HepG2 (cell line): Measurements from ENCODE around the gene MTREX. TPM values are rescaled to one million over a fixed set of nuclear protein-coding genes. Genes with fewer than 3 reads are reported as not detected.

Source experiments
- ATAC-seq: fragments of 200-7000 bp; cut with Tn5 transposase; 3 replicates; pipeline ENCODE4 v1.9.1; 2020; ENCODE audit warnings: mild to moderate bottlenecking, moderate library complexity
- BruUV-seq: library from RNA; stranded (reverse); fragments of 400-500 nt; replicated peaks from 2 replicates; lab custom pipeline; 2021; lab: Mats Ljungman, UMichigan
- CTCF ChIA-PET: fragments of 300-600 bp; formaldehyde crosslinking; extraction: SDS; loops from one replicate; lab custom pipeline; 2021; ENCODE audit warnings: low total read pairs, inconsistent platforms, low intra/inter-chr PET ratio; lab: Yijun Ruan, JAX
- POLR2A ChIA-PET: fragments of 350-600 bp; sonication (Branson Sonifier 250); formaldehyde crosslinking; loops from one replicate; lab custom pipeline; 2020; ENCODE audit warnings: antibody characterized with exemption, inconsistent platforms; lab: Yijun Ruan, JAX
- DNase-seq: peaks from one replicate; pipeline ENCODE4 v3.0.0-alpha.2; 2015; ENCODE audit warnings: low spot score
- FAIRE-seq: peaks from 3 replicates; lab custom pipeline; 2011; peaks lifted over from hg19 to GRCh38; lab: Jason Lieb, UNC
- H2AFZ ChIP-seq: one replicate; pipeline ENCODE4 v1.6.1; 2011; ENCODE audit warnings: low read length, inconsistent platforms
- H3K27ac ChIP-seq: fragments of 300-600 bp; 3 replicates; pipeline ENCODE4 v1.8.0; 2011; ENCODE audit warnings: mixed run types, mild to moderate bottlenecking, mixed read lengths, low read length, inconsistent platforms; ENCODE audit not compliant: insufficient read depth; ENCODE audit errors: extremely low read length
- H3K27me3 ChIP-seq, 2 experiments: fragments of 200-600 bp in 1 of 2; 2 replicates in 1 of 2; 3 replicates in 1 of 2; pipeline versions ENCODE4 v1.6.0 to v1.8.0; 2011; ENCODE audit warnings: low read length in 2 of 2, mild to moderate bottlenecking in 2 of 2, moderate library complexity in 2 of 2, inconsistent platforms in 1 of 2; ENCODE audit not compliant: insufficient read depth in 2 of 2, control insufficient read depth in 1 of 2
- H3K36me3 ChIP-seq, 2 experiments: fragments of 200-600 bp in 1 of 2; replicated peaks in 1 of 2; 2 replicates in 1 of 2; 3 replicates in 1 of 2; pipeline versions ENCODE4 v1.5.1 to v1.8.0; 2011; ENCODE audit warnings: low read length in 2 of 2, inconsistent platforms in 1 of 2; ENCODE audit not compliant: insufficient read depth in 2 of 2, control insufficient read depth in 1 of 2
- H3K4me1 ChIP-seq: 2 replicates; pipeline ENCODE4 v1.5.1; 2012; ENCODE audit warnings: low read length, inconsistent platforms; ENCODE audit not compliant: insufficient read depth
- H3K4me2 ChIP-seq: 2 replicates; pipeline ENCODE4 v1.6.0; 2011; ENCODE audit warnings: low read depth, low read length, inconsistent platforms
- H3K4me3 ChIP-seq, 3 experiments: fragments of 200-600 bp in 1 of 3; sonication (generic), shearing (Covaris generic) in 1 of 3; replicated peaks in 1 of 3; 2 replicates each; pipeline ENCODE4 v1.5.1; 2011 to 2016; ENCODE audit warnings: low read length in 3 of 3, inconsistent platforms in 2 of 3, low read depth in 2 of 3, mild to moderate bottlenecking in 2 of 3, control low read depth in 1 of 3, mixed read lengths in 1 of 3; ENCODE audit not compliant: insufficient read depth in 1 of 3
- H3K79me2 ChIP-seq: one replicate; pipeline ENCODE4 v1.6.1; 2011; ENCODE audit warnings: low read length, inconsistent platforms; ENCODE audit not compliant: insufficient read depth
- H3K9ac ChIP-seq: 2 replicates; pipeline ENCODE4 v1.6.0; 2011; ENCODE audit warnings: mild to moderate bottlenecking, low read depth, low read length, inconsistent platforms; ENCODE audit not compliant: insufficient read depth
- H3K9me3 ChIP-seq: 2 replicates; pipeline ENCODE4 v1.5.1; 2012; ENCODE audit warnings: mild to moderate bottlenecking, low read length
- H4K20me1 ChIP-seq: 2 replicates; pipeline ENCODE4 v1.6.0; 2011; ENCODE audit warnings: inconsistent platforms, mild to moderate bottlenecking, low read length, moderate library complexity; ENCODE audit not compliant: insufficient read depth
- HINFP ChIP-seq: sonication (generic); formaldehyde crosslinking; IDR thresholded peaks from 2 replicates; pipeline ENCODE4 v1.4.0; 2020; ENCODE audit warnings: low read depth, mild to moderate bottlenecking, missing genetic modification reagents
- NFATC3 ChIP-seq: sonication (generic); formaldehyde crosslinking; IDR thresholded peaks from 2 replicates; pipeline ENCODE4 v1.5.1; 2020; ENCODE audit warnings: mild to moderate bottlenecking, missing genetic modification reagents
- REXO4 ChIP-seq: sonication (generic); formaldehyde crosslinking; IDR thresholded peaks from 2 replicates; pipeline ENCODE4 v1.8.0; 2022; ENCODE audit warnings: missing genetic modification reagents, mild to moderate bottlenecking, borderline replicate concordance
- SNAI1 ChIP-seq: sonication (generic); formaldehyde crosslinking; IDR thresholded peaks from 2 replicates; pipeline ENCODE4 v1.5.0; 2020; ENCODE audit warnings: mild to moderate bottlenecking, missing genetic modification reagents, borderline replicate concordance
- ZNF24 ChIP-seq: fragments of 450-650 bp; IDR thresholded peaks from 2 replicates; pipeline ENCODE4 v1.6.1; 2017; ENCODE audit warnings: antibody characterized with exemption, mild to moderate bottlenecking
- ZNF331 ChIP-seq: sonication (generic); formaldehyde crosslinking; IDR thresholded peaks from 2 replicates; pipeline ENCODE4 v1.4.0; 2020; ENCODE audit warnings: missing genetic modification reagents
- ZNF557 ChIP-seq: sonication (generic); formaldehyde crosslinking; IDR thresholded peaks from 2 replicates; pipeline ENCODE4 v1.4.0; 2020; ENCODE audit warnings: missing genetic modification reagents
- WGBS: methylation state at CpG from one replicate; pipeline ENCODE4 v1.1.6; 2017; ENCODE audit warnings: low lambda C conversion rate; 5-methylcytosine and 5-hydroxymethylcytosine counted together
- in situ Hi-C: cut with HindIII; loops from 2 replicates; pipeline ENCODE4 v1.10.0; 2017; ENCODE audit warnings: low pct_unique_long_range_greater_than_20kb; ENCODE audit not compliant: extremely low pct_ligation_motif_present
- intact Hi-C: fragments of 100-400 bp; cut with micrococcal nuclease; formaldehyde crosslinking; loops from one replicate; pipeline ENCODE4 v1.10.0; 2022; ENCODE audit not compliant: unreplicated experiment
- polyA plus RNA-seq, 8 experiments: library from polyadenylated mRNA; depleted of rRNA in 3 of 8; stranded (reverse) in 7 of 8; unstranded in 1 of 8; fragments of >200 nt; fragmentation: Illumina TruSeq in 4 of 8; extraction: Trizol in 4 of 8; gene quantifications; 2 replicates each; pipeline versions ENCODE4 v1.2.1 to v1.2.3, GENCODE V29; 2011 to 2016; ENCODE audit warnings: low read depth in 4 of 8, missing spikeins in 1 of 8, mixed read lengths in 1 of 8; ENCODE audit not compliant: insufficient read depth in 1 of 8
- total RNA-seq, 5 experiments: library from RNA; depleted of rRNA; stranded (reverse); fragments of >200 nt; fragmentation: Illumina TruSeq; extraction: Trizol; gene quantifications; 2 replicates each; pipeline ENCODE4 v1.2.3, GENCODE V29; 2016; ENCODE audit warnings: low read depth in 1 of 5
- TF ChIP-seq, protein P1 (sequence below): sonication (generic); formaldehyde crosslinking; IDR thresholded peaks from 2 replicates; pipeline ENCODE4 v1.4.0; 2020; ENCODE audit warnings: missing genetic modification reagents, low read depth, mild to moderate bottlenecking, borderline replicate concordance

Gene MTREX
- total and polyA plus RNA-seq, 2 of the 13 experiments (the other 11 are each of a cell fraction or from before 2014, with no cell fraction given) = 16.4 to 91.5 TPM

DNA sequence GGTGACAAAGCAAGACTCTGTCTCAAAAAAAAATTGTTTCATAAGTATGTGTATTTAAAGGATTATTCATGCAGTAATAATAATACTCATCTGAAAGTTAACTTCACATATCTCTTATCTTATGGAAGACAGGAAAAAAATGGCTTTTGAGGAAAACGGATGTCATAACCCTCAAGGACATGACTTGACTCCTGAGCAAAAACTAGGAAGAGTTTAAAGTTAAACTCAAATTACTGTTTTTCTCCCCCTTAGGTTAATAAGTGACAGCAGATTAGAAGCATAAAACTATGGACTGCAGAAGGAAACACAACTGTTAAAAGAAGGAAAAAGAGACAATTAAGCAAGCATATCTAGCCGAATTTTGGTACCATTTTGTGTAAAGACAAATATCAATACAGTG, 16.8 kb upstream of the MTREX start:
- Histone ChIP-seq H3K9ac (no peak overlapping the region), H3K9me3 (peaks cover 4% of the 10 kb centered on the region; the same call in 1 of the 2 replicates), H4K20me1 (no peaks in the 10 kb centered on the region), H3K79me2 (no peaks in the 10 kb centered on the region), H3K27ac (no peak overlapping the region), H3K36me3 (peaks cover 5 to 57% of the 10 kb centered on the region in 2 experiments), H2AFZ (no peak overlapping the region), H3K27me3 (no peaks in the 10 kb centered on the region; a peak in 1 of 5 replicates), H3K4me3 (no peak overlapping the region), H3K4me1 (no peaks in the 10 kb centered on the region), H3K4me2 (no peak overlapping the region)
- no TSS peak for BruUV-seq
- 92% methylated on average over 2 of the region's 2 CpGs for WGBS
- ChIA-PET POLR2A (no interaction called here), CTCF (no interaction called here)
- FAIRE-seq (no peak), DNase-seq (no peak), ATAC-seq (no peak)
- TF ChIP-seq HINFP (no peak), NFATC3 (no peak), ZNF24 (no peak), REXO4 (CRISPR knock-in tag) (no peak), ZNF557 (no peak)
- TF ChIP-seq, protein P1, sequence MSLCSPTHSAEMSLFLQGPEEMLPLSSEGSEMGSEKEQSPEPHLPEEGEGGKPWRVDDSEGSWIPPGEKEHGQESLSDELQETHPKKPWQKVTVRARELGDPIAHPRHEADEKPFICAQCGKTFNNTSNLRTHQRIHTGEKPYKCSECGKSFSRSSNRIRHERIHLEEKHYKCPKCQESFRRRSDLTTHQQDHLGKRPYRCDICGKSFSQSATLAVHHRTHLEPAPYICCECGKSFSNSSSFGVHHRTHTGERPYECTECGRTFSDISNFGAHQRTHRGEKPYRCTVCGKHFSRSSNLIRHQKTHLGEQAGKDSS (CRISPR knock-in tag) = no peak
- intact Hi-C loops (no loop called here), in situ Hi-C loops (no loop called here)

DNA sequence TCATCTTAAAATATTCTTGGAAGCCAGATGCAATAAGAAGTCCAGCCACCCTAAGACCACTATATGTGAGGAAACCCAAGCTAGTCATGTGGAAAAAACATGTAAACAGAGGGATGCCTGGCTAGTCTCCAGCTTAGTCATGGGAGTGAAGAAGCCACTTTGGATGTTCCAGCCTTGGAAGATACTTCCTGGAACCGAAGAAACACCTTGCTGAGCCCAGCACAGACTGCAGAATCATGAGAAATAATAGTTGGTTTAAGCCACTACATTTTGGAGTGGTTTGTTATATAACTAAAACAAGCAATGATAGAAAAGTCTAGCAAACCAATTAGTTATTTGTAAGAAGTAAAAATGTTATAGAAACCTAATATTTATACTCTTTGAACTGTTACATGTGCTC, 12.9 kb upstream of the MTREX start:
- H3K27me3 ChIP-seq = no peaks in the 10 kb centered on the region; a peak in 1 of 5 replicates
- H3K4me1 ChIP-seq = no peaks in the 10 kb centered on the region
- no peaks in the 10 kb centered on the region for H4K20me1 ChIP-seq
- no peak overlapping the region for H3K4me2 ChIP-seq
- H3K4me3 ChIP-seq = no peak overlapping the region
- peaks cover 5% of the 10 kb centered on the region for H3K79me2 ChIP-seq
- BruUV-seq = no TSS peak
- TF ChIP-seq ZNF331 (CRISPR knock-in tag) (peak; percentile 99), SNAI1 (CRISPR knock-in tag) (no peak)
- TF ChIP-seq, all 625 proteins: peak for 1
- no peak for DNase-seq
- no peak for FAIRE-seq
- ATAC-seq = no peak
- POLR2A ChIA-PET = no interaction called here
- Histone ChIP-seq H3K9ac (no peak overlapping the region), H2AFZ (no peak overlapping the region), H3K9me3 (peaks cover 4% of the 10 kb centered on the region; the same call in 1 of the 2 replicates), H3K36me3 (peaks cover 2 to 63% of the 10 kb centered on the region in 2 experiments; a peak in 4 of 5 replicates), H3K27ac (no peak overlapping the region)
- in situ Hi-C loops = no loop called here
- WGBS = 96% methylated on average over 1 of the region's 1 CpG
- intact Hi-C loops = no loop called here
- CTCF ChIA-PET = no interaction called here
